Measurements from ENCODE around the gene EPHB2.

DNA sequence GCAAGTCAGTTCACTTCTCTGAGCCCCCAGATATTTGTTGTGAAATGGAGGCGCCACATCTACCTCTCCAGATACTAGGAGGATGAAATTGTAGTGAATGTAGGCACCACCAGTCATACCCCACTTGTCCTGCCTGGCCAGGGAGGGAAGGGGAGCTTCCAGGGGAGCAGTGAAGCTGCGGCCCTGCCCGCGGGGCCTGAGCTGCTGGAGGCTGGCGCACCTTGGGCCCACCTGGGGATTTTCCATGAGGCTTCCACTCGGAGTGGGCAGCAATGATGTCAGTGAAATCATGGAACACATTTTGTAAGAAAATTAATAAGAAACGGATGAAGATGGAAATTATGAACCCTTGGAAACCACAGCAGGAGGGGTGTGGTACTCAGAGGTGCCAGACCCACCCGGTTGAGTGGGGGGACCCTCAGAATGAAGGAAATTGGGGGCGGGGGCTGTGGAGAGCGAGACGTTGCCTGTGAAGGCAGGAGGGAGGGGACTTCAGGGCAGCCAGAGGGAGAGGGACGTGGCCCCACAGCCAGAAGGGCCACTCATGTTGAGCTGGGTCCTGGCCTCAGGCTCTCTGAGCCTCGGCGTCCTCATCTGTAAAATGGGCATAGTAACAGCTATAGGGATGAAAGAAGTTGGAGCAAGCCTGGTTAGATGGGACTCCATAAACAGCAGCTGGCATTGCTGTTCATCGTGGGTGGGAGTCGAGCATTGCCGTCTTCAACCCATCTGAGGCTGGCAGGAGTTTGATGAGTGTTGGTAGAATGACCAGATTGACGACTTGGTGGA is 101.6 kb downstream of the EPHB2 start:
- no peak for TF ChIP-seq POLR2AphosphoS5 (IDR thresholded peaks at IDR 0.05)
- TF ChIP-seq, protein P1, sequence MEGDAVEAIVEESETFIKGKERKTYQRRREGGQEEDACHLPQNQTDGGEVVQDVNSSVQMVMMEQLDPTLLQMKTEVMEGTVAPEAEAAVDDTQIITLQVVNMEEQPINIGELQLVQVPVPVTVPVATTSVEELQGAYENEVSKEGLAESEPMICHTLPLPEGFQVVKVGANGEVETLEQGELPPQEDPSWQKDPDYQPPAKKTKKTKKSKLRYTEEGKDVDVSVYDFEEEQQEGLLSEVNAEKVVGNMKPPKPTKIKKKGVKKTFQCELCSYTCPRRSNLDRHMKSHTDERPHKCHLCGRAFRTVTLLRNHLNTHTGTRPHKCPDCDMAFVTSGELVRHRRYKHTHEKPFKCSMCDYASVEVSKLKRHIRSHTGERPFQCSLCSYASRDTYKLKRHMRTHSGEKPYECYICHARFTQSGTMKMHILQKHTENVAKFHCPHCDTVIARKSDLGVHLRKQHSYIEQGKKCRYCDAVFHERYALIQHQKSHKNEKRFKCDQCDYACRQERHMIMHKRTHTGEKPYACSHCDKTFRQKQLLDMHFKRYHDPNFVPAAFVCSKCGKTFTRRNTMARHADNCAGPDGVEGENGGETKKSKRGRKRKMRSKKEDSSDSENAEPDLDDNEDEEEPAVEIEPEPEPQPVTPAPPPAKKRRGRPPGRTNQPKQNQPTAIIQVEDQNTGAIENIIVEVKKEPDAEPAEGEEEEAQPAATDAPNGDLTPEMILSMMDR (IDR thresholded peaks at IDR 0.05): no peak

All from sigmoid colon (tissue), 4 donors.